ACHN (cell line): ENCODE data around the gene KRTAP5-10.
"Not testable (repeated sequence)": the region's sequence is repeated elsewhere in the genome, so short reads cannot be mapped to it uniquely, and the experiment has no call there.

Experiments
- DNase-seq: peaks from one replicate; pipeline ENCODE4 v3.0.0-alpha.2; 2015
- in situ Hi-C: cut with HindIII; loops from 2 replicates; pipeline ENCODE4 v1.10.0; 2017; ENCODE audit warnings: low sequenced_read_pairs, low pct_ligation_motif_present, low pct_unique_long_range_greater_than_20kb

The KRTAP5-10 gene

GRCh38 chr11:71588822-71589545 is 23.6 kb downstream of the KRTAP5-10 start:
- DNase-seq: peak; percentile 25
- in situ Hi-C loops: not testable (repeated sequence)

- DNase-seq, in situ Hi-C loops: not testable (repeated sequence)
Measured at GRCh38 chr11:71589546-71589920, 24.2 kb downstream of the KRTAP5-10 start.

GRCh38 chr11:71603221-71603620 is 37.9 kb downstream of the KRTAP5-10 start:
- in situ Hi-C loops, DNase-seq: not testable (repeated sequence)

- in situ Hi-C loops, DNase-seq: not testable (repeated sequence)
Measured at GRCh38 chr11:71604798-71605488, 39.6 kb downstream of the KRTAP5-10 start.

- DNase-seq, in situ Hi-C loops: not testable (repeated sequence)
Measured at GRCh38 chr11:71606853-71607519, 41.6 kb downstream of the KRTAP5-10 start.

- in situ Hi-C loops, DNase-seq: not testable (repeated sequence)
Measured at GRCh38 chr11:71607520-71608216, 42.3 kb downstream of the KRTAP5-10 start.

- in situ Hi-C loops, DNase-seq: not testable (repeated sequence)
Measured at GRCh38 chr11:71608272-71608671, 42.9 kb downstream of the KRTAP5-10 start.

GRCh38 chr11:71611218-71611910 is 46.0 kb downstream of the KRTAP5-10 start:
- DNase-seq, in situ Hi-C loops: not testable (repeated sequence)

GRCh38 chr11:71613931-71614330 is 48.6 kb downstream of the KRTAP5-10 start:
- DNase-seq, in situ Hi-C loops: not testable (repeated sequence)

- DNase-seq, in situ Hi-C loops: not testable (repeated sequence)
Measured at GRCh38 chr11:71614366-71614917, 49.1 kb downstream of the KRTAP5-10 start.

- in situ Hi-C loops, DNase-seq: not testable (repeated sequence)
Measured at GRCh38 chr11:71615003-71615402, 49.6 kb downstream of the KRTAP5-10 start.
